ENCODE measurements around the gene APC2. TPM values are rescaled to one million over a fixed set of nuclear protein-coding genes. Genes with fewer than 3 reads are reported as not detected.

APC2 gene
- total RNA-seq, 1 donor from 2014 or later, result under 0.01 TPM

- peak overlapping the region; percentile 1 for H3K4me3 ChIP-seq (ENCODE audit: low read depth, low read length)
- H3K36me3 ChIP-seq (ENCODE audit: control insufficient read depth, insufficient read depth, low read length), result peaks cover 1% of the 10 kb centered on the region
- FAIRE-seq (no peak), DNase-seq (ENCODE audit: low read depth) (no peak)
- TF ChIP-seq CTCF (IDR thresholded peaks at IDR 0.05; ENCODE audit: insufficient read depth, low read length, severe bottlenecking), result peak; percentile 95
- no peaks in the 10 kb centered on the region for H3K27me3 ChIP-seq (ENCODE audit: control insufficient read depth, insufficient read depth, low read length)
Measured at GRCh38 chr19:1503089-1503924, 53.4 kb downstream of the APC2 start.

GRCh38 chr19:1503925-1504773 lies 54.2 kb downstream of the APC2 start:
- no peak for DNase-seq (ENCODE audit: low read depth)
- no peak for FAIRE-seq

GRCh38 chr19:1505012-1505411 lies 55.1 kb downstream of the APC2 start:
- Histone ChIP-seq H3K27me3 (ENCODE audit: control insufficient read depth, insufficient read depth, low read length) (no peaks in the 10 kb centered on the region), H3K36me3 (ENCODE audit: control insufficient read depth, insufficient read depth, low read length) (peaks cover 1% of the 10 kb centered on the region), H3K4me3 (ENCODE audit: low read depth, low read length) (no peak overlapping the region)
- FAIRE-seq, result no peak
- no peak for TF ChIP-seq CTCF (IDR thresholded peaks at IDR 0.05; ENCODE audit: insufficient read depth, low read length, severe bottlenecking)
- DNase-seq (ENCODE audit: low read depth), result no peak

More at GRCh38 chr19:1503925-1504773, 54.2 kb downstream of the APC2 start:
- H3K27me3 ChIP-seq (ENCODE audit: control insufficient read depth, insufficient read depth, low read length), result no peaks in the 10 kb centered on the region
- no peak for TF ChIP-seq CTCF (IDR thresholded peaks at IDR 0.05; ENCODE audit: insufficient read depth, low read length, severe bottlenecking)
- H3K36me3 ChIP-seq (ENCODE audit: control insufficient read depth, insufficient read depth, low read length), result peaks cover 1% of the 10 kb centered on the region
- no peak overlapping the region for H3K4me3 ChIP-seq (ENCODE audit: low read depth, low read length)

GRCh38 chr19:1505991-1506881 lies 56.3 kb downstream of the APC2 start:
- TF ChIP-seq CTCF (IDR thresholded peaks at IDR 0.05; ENCODE audit: insufficient read depth, low read length, severe bottlenecking), result no peak
- peaks cover 1% of the 10 kb centered on the region for H3K36me3 ChIP-seq (ENCODE audit: control insufficient read depth, insufficient read depth, low read length)
- no peak overlapping the region for H3K4me3 ChIP-seq (ENCODE audit: low read depth, low read length)
- no peaks in the 10 kb centered on the region for H3K27me3 ChIP-seq (ENCODE audit: control insufficient read depth, insufficient read depth, low read length)
- FAIRE-seq (no peak), DNase-seq (ENCODE audit: low read depth) (no peak)

GRCh38 chr19:1507192-1507660 lies 57.3 kb downstream of the APC2 start:
- Histone ChIP-seq H3K27me3 (ENCODE audit: control insufficient read depth, insufficient read depth, low read length) (no peaks in the 10 kb centered on the region), H3K4me3 (ENCODE audit: low read depth, low read length) (no peak overlapping the region), H3K36me3 (ENCODE audit: control insufficient read depth, insufficient read depth, low read length) (peaks cover 1% of the 10 kb centered on the region)
- no peak for TF ChIP-seq CTCF (IDR thresholded peaks at IDR 0.05; ENCODE audit: insufficient read depth, low read length, severe bottlenecking)
- no peak for FAIRE-seq
- DNase-seq (ENCODE audit: low read depth), result no peak

Measured in bronchial epithelial cell (primary cell).